Transverse colon (tissue), 4 donors: ENCODE measurements around the gene GALNT13. TPM values are rescaled to one million over a fixed set of nuclear protein-coding genes. Genes with fewer than 3 reads are reported as not detected.
A peak's percentile ranks its signal among the peaks of the same experiment; 100 is the strongest.

Experiments
- DNase-seq: peaks from one replicate; pipeline ENCODE4 v3.0.0-alpha.2; 2019
- H3K27ac ChIP-seq, 4 donors: fragments of 200-600 bp; sonication (generic); 2 replicates each; pipeline ENCODE4 v1.5.1; 2016 to 2018; ENCODE audit warnings: inconsistent platforms in 4 of 4
- H3K27me3 ChIP-seq: fragments of 200-600 bp; sonication (generic); 2 replicates; pipeline ENCODE4 v1.5.1; 2017; ENCODE audit warnings: inconsistent platforms
- H3K36me3 ChIP-seq, 4 donors: fragments of 200-600 bp; sonication (generic); 2 replicates each; pipeline ENCODE4 v1.5.1; 2017 to 2019; ENCODE audit warnings: inconsistent platforms in 4 of 4
- H3K4me1 ChIP-seq, 4 donors: fragments of 200-600 bp; sonication (generic); 2 replicates each; pipeline ENCODE4 v1.5.1; 2017 to 2020; ENCODE audit warnings: inconsistent platforms in 4 of 4
- H3K4me3 ChIP-seq, 4 donors: fragments of 200-600 bp; sonication (generic); 1 replicate in 1 of 4; 2 replicates in 3 of 4; pipeline versions ENCODE4 v1.5.1 to v1.6.1; 2017 to 2019; ENCODE audit warnings: inconsistent platforms in 4 of 4
- H3K9me3 ChIP-seq, 2 donors: fragments of 200-600 bp; sonication (generic); 2 replicates each; pipeline ENCODE4 v1.5.1; 2017 to 2019; ENCODE audit warnings: inconsistent platforms in 2 of 2
- EP300 ChIP-seq: sonication (generic); formaldehyde crosslinking; IDR thresholded peaks from one replicate; pipeline ENCODE4 v1.6.1; 2017; ENCODE audit warnings: antibody characterized with exemption, low read depth
- POLR2A ChIP-seq: fragments of 450-650 bp; IDR thresholded peaks from one replicate; pipeline ENCODE4 v1.6.1; 2016; ENCODE audit warnings: antibody characterized with exemption, mild to moderate bottlenecking, moderate library complexity
- POLR2AphosphoS5 ChIP-seq, 3 donors: sonication (generic); formaldehyde crosslinking; IDR thresholded peaks; one replicate each; pipeline ENCODE4 v1.6.1; 2016; ENCODE audit warnings: antibody characterized with exemption in 3 of 3
- WGBS, 2 donors: methylation state at CpG; one replicate each; pipeline ENCODE4 v1.1.5; 2018; ENCODE audit warnings: low coverage in 1 of 2; 5-methylcytosine and 5-hydroxymethylcytosine counted together
- in situ Hi-C, 4 donors: fragments of 200-750 bp; cut with MboI; loops; one replicate each; pipeline versions ENCODE4 v1.15.0 to v1.15.1; 2017; ENCODE audit warnings: low sequenced_read_pairs in 3 of 4, low pct_ligation_motif_present in 1 of 4, low pct_unique_long_range_greater_than_20kb in 1 of 4
- intact Hi-C: fragments of 100-400 bp; cut with DNase I; formaldehyde crosslinking; loops from one replicate; pipeline ENCODE4 v1.15.1; 2023; ENCODE audit warnings: low total_unique reads
- total RNA-seq, 4 donors: library from RNA; depleted of rRNA; stranded (reverse); fragments of >200 nt; gene quantifications; one replicate each; pipeline ENCODE4 v1.1.0, GENCODE V29; 2016
- TF ChIP-seq, protein P1 (sequence below), 5 experiments: fragments of 200-600 bp in 3 of 5; fragments of 450-650 bp in 2 of 5; sonication (generic) in 3 of 5; IDR thresholded peaks; 1 replicate in 2 of 5; 2 replicates in 3 of 5; pipeline ENCODE4 v1.5.1; 2016 to 2017; ENCODE audit warnings: antibody characterized with exemption in 5 of 5, inconsistent platforms in 3 of 5, mild to moderate bottlenecking in 2 of 5, moderate library complexity in 1 of 5

GALNT13 gene
- total RNA-seq, 4 donors from 2014 or later: 0.41 to 0.95 TPM; not detected in 2

DNA sequence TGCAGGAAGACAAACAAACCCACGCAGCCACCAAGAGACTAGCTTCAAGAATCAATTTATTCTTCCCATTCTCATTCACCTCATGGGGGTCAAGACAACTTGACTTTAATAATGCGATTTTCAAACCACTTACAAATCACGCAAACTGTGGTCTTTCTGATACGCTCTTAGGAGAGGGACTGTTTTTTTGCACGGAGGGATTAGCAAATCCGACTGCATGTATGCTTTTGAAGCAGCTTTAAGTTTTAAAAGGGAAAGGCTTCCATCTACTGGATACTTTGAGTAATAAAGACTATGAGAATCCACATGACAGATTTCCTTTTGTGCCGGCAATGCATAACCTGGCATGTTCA is 503.8 kb downstream of the GALNT13 start:
- no peaks in the 10 kb centered on the region for H3K36me3 ChIP-seq
- intact Hi-C loops (no loop called here), in situ Hi-C loops (no loop called here)
- WGBS, 2 donors: 10 to 17% methylated on average over 5 to 7 of the region's 7 CpGs
- no peaks in the 10 kb centered on the region for H3K4me1 ChIP-seq
- H3K4me3 ChIP-seq: no peak overlapping the region
- H3K27me3 ChIP-seq: no peaks in the 10 kb centered on the region
- TF ChIP-seq, protein P1, sequence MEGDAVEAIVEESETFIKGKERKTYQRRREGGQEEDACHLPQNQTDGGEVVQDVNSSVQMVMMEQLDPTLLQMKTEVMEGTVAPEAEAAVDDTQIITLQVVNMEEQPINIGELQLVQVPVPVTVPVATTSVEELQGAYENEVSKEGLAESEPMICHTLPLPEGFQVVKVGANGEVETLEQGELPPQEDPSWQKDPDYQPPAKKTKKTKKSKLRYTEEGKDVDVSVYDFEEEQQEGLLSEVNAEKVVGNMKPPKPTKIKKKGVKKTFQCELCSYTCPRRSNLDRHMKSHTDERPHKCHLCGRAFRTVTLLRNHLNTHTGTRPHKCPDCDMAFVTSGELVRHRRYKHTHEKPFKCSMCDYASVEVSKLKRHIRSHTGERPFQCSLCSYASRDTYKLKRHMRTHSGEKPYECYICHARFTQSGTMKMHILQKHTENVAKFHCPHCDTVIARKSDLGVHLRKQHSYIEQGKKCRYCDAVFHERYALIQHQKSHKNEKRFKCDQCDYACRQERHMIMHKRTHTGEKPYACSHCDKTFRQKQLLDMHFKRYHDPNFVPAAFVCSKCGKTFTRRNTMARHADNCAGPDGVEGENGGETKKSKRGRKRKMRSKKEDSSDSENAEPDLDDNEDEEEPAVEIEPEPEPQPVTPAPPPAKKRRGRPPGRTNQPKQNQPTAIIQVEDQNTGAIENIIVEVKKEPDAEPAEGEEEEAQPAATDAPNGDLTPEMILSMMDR (IDR thresholded peaks at IDR 0.05): peak; percentile 22 to 48 (median 33)
- no peak for TF ChIP-seq EP300
- no peak for TF ChIP-seq POLR2AphosphoS5 (IDR thresholded peaks at IDR 0.05)
- no peaks in the 10 kb centered on the region for H3K9me3 ChIP-seq
- DNase-seq: no peak
- H3K27ac ChIP-seq: no peak overlapping the region

DNA sequence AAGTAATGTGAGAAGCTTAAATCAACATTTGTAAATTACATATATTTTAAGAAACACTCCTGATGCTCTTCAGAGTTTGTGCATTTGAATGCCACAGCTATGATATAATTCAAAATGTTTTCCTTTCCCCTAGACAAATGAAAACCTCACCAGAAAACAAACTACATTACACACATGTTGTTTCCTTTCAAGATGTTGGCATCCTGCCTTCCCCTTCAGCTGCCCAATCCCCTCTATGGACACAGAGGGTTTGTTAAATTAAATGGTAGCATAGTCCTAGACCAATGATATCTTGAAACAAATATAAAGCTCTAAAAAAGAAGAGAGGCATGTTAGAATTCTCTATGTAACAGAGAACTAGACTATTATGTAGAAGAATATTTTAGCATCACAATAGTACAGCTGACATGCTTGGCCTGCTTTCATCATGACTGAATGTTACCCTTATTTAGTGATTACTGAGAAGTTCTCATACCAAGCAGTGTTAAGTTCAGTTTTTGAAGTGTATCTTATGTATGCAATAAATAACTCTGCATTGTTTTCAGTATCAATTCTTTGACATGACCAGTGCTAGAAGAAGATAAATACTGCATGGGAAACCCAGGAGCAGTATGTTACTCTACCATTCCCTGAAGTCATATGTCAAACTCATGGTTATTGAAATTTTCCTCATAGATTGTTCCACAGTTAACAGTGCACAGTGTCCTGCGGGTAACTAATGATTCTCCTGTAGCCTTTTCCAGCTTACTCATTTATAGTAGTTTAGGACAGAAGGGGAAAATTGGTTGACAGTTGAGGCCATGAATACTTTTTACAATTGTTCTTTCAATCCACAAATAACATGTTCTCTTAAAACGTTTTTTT is 510.4 kb downstream of the GALNT13 start:
- 49 to 52% methylated on average over 2 of the region's 2 CpGs for WGBS, 2 donors

DNA sequence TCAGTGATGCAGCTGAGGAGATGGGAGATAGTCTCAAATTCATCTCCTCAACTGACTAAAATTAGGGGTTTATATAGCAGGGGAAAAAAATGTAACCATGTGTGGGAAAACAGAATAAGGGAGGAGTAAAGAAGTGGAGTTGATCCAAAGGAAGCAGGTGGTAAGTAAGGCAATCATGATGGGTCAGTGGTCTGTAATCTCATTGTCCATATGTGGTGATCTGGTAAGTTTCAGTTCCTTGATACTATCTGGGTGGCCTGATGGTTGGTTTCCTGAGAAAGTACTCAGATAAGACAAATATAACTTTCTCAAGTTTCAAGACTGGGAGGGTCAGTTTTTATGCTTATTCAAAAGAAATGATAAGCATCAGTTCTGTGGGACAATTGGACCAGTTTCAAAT is 514.5 kb downstream of the GALNT13 start:
- TF ChIP-seq POLR2AphosphoS5 (IDR thresholded peaks at IDR 0.05) (no peak), POLR2A (no peak), EP300 (no peak)
- TF ChIP-seq, protein P1 (IDR thresholded peaks at IDR 0.05): no peak

More for the DNA sequence above, 510.4 kb downstream of the GALNT13 start:
- Histone ChIP-seq H3K4me1 (no peaks in the 10 kb centered on the region), H3K27me3 (no peaks in the 10 kb centered on the region), H3K36me3 (no peaks in the 10 kb centered on the region), H3K9me3 (no peaks in the 10 kb centered on the region), H3K4me3 (no peak overlapping the region), H3K27ac (no peak overlapping the region)
- TF ChIP-seq, protein P1 (IDR thresholded peaks at IDR 0.05): no peak
- TF ChIP-seq EP300 (no peak), POLR2AphosphoS5 (IDR thresholded peaks at IDR 0.05) (no peak), POLR2A (no peak)
- in situ Hi-C loops: no loop called here
- no peak for DNase-seq
- intact Hi-C loops: no loop called here

DNA sequence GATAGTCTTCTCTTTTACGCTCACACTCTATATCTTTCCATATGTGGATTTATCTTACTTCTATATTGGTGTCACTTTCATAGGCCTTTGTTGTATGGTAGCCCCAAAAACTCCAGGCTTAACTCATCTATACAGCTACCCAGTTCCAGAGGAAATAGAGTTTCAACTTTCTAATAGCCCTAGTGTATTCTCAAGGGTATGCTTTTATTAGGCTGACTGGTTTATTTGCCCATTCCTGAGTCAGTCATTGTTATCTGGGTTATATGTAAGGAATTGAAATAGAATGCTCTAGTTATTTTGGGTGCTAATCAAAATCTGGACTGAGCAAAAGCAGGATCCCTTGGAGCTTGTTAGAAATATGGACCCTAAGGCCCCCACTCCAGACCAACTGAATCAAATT is 519.3 kb downstream of the GALNT13 start:
- in situ Hi-C loops (no loop called here), intact Hi-C loops (no loop called here)
- Histone ChIP-seq H3K4me3 (no peak overlapping the region), H3K36me3 (no peaks in the 10 kb centered on the region), H3K27ac (no peak overlapping the region), H3K27me3 (no peaks in the 10 kb centered on the region), H3K9me3 (peaks cover 0 to 3% of the 10 kb centered on the region in 2 donors), H3K4me1 (no peaks in the 10 kb centered on the region)
- TF ChIP-seq EP300 (no peak), POLR2AphosphoS5 (IDR thresholded peaks at IDR 0.05) (no peak), POLR2A (no peak)
- TF ChIP-seq, protein P1 (IDR thresholded peaks at IDR 0.05): no peak
- WGBS, 2 donors: 78 to 86% methylated on average over 1 of the region's 1 CpG
- DNase-seq: no peak

More for the DNA sequence above, 514.5 kb downstream of the GALNT13 start:
- peaks cover 0 to 3% of the 10 kb centered on the region in 2 donors for H3K9me3 ChIP-seq
- no peak overlapping the region for H3K27ac ChIP-seq
- in situ Hi-C loops (no loop called here), intact Hi-C loops (no loop called here)
- no peaks in the 10 kb centered on the region for H3K36me3 ChIP-seq
- H3K27me3 ChIP-seq: no peaks in the 10 kb centered on the region
- no peak overlapping the region for H3K4me3 ChIP-seq
- no peak for DNase-seq
- H3K4me1 ChIP-seq: no peaks in the 10 kb centered on the region
